HG03108 (cell line): ENCODE data around the gene GALNTL6.

Experiments used
- ATAC-seq: cut with Tn5 transposase; IDR thresholded peaks from one replicate; pipeline ENCODE4 v1.9.1; 2021; ENCODE audit warnings: moderate library complexity; ENCODE audit not compliant: unreplicated experiment

GALNTL6 gene

GRCh38 chr4:172515266-172515879, 702.2 kb downstream of the GALNTL6 start:
- no peak for ATAC-seq

GRCh38 chr4:172517391-172517790, 704.2 kb downstream of the GALNTL6 start:
- no peak for ATAC-seq

- ATAC-seq: no peak
Observed at GRCh38 chr4:172521248-172521647, 708.0 kb downstream of the GALNTL6 start.

GRCh38 chr4:172521680-172522079, 708.5 kb downstream of the GALNTL6 start:
- ATAC-seq: no peak

- ATAC-seq: no peak
Observed at GRCh38 chr4:172543249-172543648, 730.0 kb downstream of the GALNTL6 start.

GRCh38 chr4:172546782-172547181, 733.6 kb downstream of the GALNTL6 start:
- ATAC-seq: no peak

GRCh38 chr4:172547724-172548123, 734.5 kb downstream of the GALNTL6 start:
- ATAC-seq: no peak

- ATAC-seq: no peak
Observed at GRCh38 chr4:172553216-172553615, 740.0 kb downstream of the GALNTL6 start.

- ATAC-seq: no peak
Observed at GRCh38 chr4:172554588-172554987, 741.4 kb downstream of the GALNTL6 start.

GRCh38 chr4:172555725-172556124, 742.5 kb downstream of the GALNTL6 start:
- ATAC-seq: no peak

- no peak for ATAC-seq
Observed at GRCh38 chr4:172573899-172574298, 760.7 kb downstream of the GALNTL6 start.

GRCh38 chr4:172578712-172579111, 765.5 kb downstream of the GALNTL6 start:
- ATAC-seq: no peak

GRCh38 chr4:172584816-172585215, 771.6 kb downstream of the GALNTL6 start:
- no peak for ATAC-seq

GRCh38 chr4:172596206-172596605, 783.0 kb downstream of the GALNTL6 start:
- ATAC-seq: no peak

GRCh38 chr4:172599554-172599953, 786.4 kb downstream of the GALNTL6 start:
- no peak for ATAC-seq

- no peak for ATAC-seq
Observed at GRCh38 chr4:172601195-172601594, 788.0 kb downstream of the GALNTL6 start.

- no peak for ATAC-seq
Observed at GRCh38 chr4:172619218-172619617, 806.0 kb downstream of the GALNTL6 start.

GRCh38 chr4:172619798-172620197, 806.6 kb downstream of the GALNTL6 start:
- no peak for ATAC-seq

GRCh38 chr4:172628263-172628662, 815.1 kb downstream of the GALNTL6 start:
- no peak for ATAC-seq

GRCh38 chr4:172630280-172630679, 817.1 kb downstream of the GALNTL6 start:
- no peak for ATAC-seq

- ATAC-seq: no peak
Observed at GRCh38 chr4:172631832-172632231, 818.6 kb downstream of the GALNTL6 start.

GRCh38 chr4:172648471-172648870, 835.3 kb downstream of the GALNTL6 start:
- ATAC-seq: no peak

GRCh38 chr4:172649143-172649542, 835.9 kb downstream of the GALNTL6 start:
- ATAC-seq: no peak
